Caki2 (cell line): ENCODE results near the gene VIPR1. TPM values are rescaled to one million over a fixed set of nuclear protein-coding genes. Genes with fewer than 3 reads are reported as not detected.

ENCODE experiments used
- DNase-seq: peaks from one replicate; pipeline ENCODE4 v3.0.0-alpha.2; 2015; ENCODE audit warnings: low read depth
- in situ Hi-C: cut with HindIII; loops from 2 replicates; pipeline ENCODE4 v1.10.0; 2016; ENCODE audit warnings: low sequenced_read_pairs, low pct_unique_long_range_greater_than_20kb, mixed read lengths
- total RNA-seq: library from RNA; depleted of rRNA; stranded (reverse); fragments of >200 nt; shearing (Covaris generic); gene quantifications from 2 replicates; pipeline ENCODE4 v1.2.3, GENCODE V29; 2014; ENCODE audit warnings: low replicate concordance

The VIPR1 gene
- total RNA-seq, 1 experiment from 2014 or later = not detected

GRCh38 chr3:42525212-42525611 lies 22.8 kb downstream of the VIPR1 start:
- no peak for DNase-seq
- in situ Hi-C loops = no loop called here

GRCh38 chr3:42525736-42526345 lies 23.4 kb downstream of the VIPR1 start:
- no peak for DNase-seq
- in situ Hi-C loops = no loop called here

GRCh38 chr3:42526616-42527367 lies 24.3 kb downstream of the VIPR1 start:
- in situ Hi-C loops = no loop called here
- DNase-seq = no peak

GRCh38 chr3:42527368-42527917 lies 25.0 kb downstream of the VIPR1 start:
- DNase-seq = no peak
- in situ Hi-C loops = no loop called here

- no peak for DNase-seq
- in situ Hi-C loops = no loop called here
These were observed 27.0 kb downstream of the VIPR1 start for GRCh38 chr3:42529468-42529867.

GRCh38 chr3:42530073-42530472 lies 27.6 kb downstream of the VIPR1 start:
- no peak for DNase-seq
- in situ Hi-C loops = no loop called here

GRCh38 chr3:42531470-42531869 lies 29.0 kb downstream of the VIPR1 start:
- in situ Hi-C loops = no loop called here

GRCh38 chr3:42532229-42532628 lies 29.8 kb downstream of the VIPR1 start:
- in situ Hi-C loops = no loop called here
- DNase-seq = no peak

More at GRCh38 chr3:42531470-42531869, 29.0 kb downstream of the VIPR1 start:
- DNase-seq = no peak

GRCh38 chr3:42533161-42533897 lies 30.9 kb downstream of the VIPR1 start:
- DNase-seq = no peak
- in situ Hi-C loops = no loop called here

GRCh38 chr3:42535981-42536784 lies 33.7 kb downstream of the VIPR1 start:
- no peak for DNase-seq
- in situ Hi-C loops = no loop called here

- DNase-seq = no peak
- in situ Hi-C loops = no loop called here
These were observed 34.9 kb downstream of the VIPR1 start for GRCh38 chr3:42537350-42537749.

- in situ Hi-C loops = no loop called here
- no peak for DNase-seq
These were observed 37.6 kb downstream of the VIPR1 start for GRCh38 chr3:42539871-42540714.

- in situ Hi-C loops = no loop called here
- no peak for DNase-seq
These were observed 38.6 kb downstream of the VIPR1 start for GRCh38 chr3:42541079-42541478.

GRCh38 chr3:42544492-42545283 lies 42.2 kb downstream of the VIPR1 start:
- in situ Hi-C loops = no loop called here
- DNase-seq = no peak

- in situ Hi-C loops = no loop called here
- no peak for DNase-seq
These were observed 42.9 kb downstream of the VIPR1 start for GRCh38 chr3:42545284-42545900.

- DNase-seq = no peak
- in situ Hi-C loops = no loop called here
These were observed 44.3 kb downstream of the VIPR1 start for GRCh38 chr3:42546691-42547213.
